Right kidney (tissue), 1 donor: ENCODE data around the gene CXCL1.
"Not testable (repeated sequence)": the region's sequence is repeated elsewhere in the genome, so short reads cannot be mapped to it uniquely, and the experiment has no call there.

Source experiments
- DNase-seq: peaks from one replicate; pipeline ENCODE4 v3.0.0-alpha.2; 2016

Gene CXCL1

DNA sequence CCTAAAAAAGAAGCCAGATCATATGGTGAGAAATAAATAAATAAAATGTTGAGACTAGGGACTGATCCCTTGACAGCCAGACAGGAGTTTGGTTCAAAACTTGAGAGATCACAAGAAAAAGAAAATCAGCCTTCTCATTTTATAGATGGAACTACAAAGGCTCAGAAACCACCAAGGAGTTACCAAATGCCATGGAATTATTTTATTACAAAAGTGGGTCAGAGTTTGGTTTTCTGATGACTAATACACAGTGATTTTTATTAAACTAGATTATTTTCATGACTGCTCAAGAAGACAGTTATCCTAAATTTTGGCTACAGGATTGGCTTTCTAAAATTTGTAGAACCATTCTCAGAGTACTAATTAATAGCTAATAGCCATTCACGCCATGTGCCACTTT, 6.2 kb downstream of the CXCL1 start:
- no peak for DNase-seq

DNA sequence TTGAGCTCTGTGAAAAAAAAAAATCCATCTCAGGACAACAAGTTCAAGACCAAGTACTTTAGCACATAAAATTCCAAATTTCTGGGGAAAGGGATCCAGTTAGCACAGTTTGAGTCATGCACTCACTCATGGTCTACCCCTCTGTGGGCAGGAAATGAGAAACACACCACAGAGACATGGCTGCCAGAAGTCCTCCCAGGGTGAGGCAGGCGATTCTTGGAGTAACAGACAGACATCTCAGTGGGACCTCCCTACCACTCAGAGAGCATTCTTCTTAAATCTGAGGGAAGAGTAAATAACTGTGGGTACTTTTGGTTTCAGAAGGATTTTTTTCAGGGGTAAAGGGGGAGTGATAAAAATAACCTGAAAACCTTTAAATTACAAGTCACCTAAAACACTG, 14.1 kb downstream of the CXCL1 start:
- no peak for DNase-seq

DNA sequence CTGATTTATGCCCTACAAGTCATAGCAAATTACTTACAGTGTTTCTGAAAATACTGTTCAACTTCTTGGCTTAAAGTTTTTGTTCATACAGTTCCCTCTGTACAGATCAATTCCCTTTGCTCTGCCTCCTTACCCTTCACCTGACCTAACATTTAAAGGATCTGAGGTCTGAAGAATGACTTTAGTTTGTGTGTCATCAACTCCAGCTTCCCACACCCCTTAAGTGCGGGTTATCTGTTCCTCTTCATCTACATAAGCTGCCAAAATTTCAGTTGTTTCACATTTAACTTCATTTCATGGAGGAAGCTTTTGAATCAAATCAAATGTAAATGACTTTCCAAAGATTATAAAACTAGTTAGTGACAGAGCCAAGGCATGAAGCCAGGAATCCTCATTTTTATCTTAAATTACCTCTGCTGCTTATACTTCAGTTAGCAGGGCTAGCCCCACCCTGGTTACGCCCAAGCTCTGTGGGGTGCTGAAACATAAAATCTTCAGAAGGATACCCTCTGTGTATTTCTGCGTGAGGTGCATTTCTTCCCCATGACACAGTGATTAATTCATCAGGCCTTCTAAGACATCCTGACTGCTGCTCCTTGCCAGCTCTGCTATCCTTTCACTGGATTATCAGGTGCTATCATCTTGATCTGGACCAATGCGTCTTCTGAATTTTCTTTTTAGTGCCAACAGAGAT, 16.5 kb downstream of the CXCL1 start:
- DNase-seq: no peak

DNA sequence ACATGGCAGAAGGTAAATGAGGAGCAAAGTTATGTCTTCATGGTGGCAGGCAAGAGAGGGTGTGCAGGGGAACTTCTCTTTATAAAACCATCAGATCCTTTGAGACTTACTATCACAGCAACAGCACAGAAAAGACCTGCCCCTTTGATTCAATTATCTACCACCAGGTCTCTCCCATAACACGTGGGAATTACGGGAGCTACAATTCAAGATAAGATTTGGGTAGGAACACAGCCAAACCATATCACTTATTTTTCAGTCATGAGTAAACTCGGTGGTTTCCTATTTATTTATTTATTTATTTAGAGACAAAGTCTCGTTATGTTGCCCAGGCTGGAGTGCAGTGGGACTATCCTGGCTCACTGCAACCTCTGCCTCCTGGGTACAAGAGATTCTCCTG, 22.1 kb downstream of the CXCL1 start:
- DNase-seq: no peak

DNA sequence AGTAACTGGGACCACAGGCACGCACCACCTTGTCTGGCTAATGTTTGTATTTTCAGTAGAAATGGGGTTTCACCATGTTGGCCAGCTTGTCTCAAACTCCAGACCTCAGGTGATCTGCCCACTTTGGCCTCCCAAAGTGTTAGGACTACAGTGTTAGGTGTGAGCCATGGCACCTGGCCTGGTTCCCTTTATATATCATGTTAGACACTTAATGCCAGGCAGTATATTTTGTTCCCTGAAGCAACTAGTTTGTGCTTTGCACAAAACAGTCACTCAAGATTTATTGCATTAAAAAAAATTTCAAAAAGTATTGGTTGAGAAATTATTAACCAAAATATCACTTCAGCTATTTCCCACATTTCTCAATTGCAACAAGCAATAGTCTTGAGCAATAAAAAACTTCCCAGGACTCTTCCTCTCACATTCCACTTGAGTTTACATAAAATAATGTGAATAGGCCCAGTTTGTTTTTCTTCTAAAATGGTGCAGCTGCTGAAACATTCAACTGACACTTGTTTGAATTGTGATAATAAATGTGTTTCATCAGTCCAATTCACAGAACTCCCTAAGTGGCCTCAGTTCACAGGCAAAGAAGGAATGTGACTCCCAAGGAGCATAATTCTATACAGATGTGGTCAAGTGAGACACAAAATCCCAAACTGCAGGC, 22.7 kb downstream of the CXCL1 start:
- DNase-seq: no peak

DNA sequence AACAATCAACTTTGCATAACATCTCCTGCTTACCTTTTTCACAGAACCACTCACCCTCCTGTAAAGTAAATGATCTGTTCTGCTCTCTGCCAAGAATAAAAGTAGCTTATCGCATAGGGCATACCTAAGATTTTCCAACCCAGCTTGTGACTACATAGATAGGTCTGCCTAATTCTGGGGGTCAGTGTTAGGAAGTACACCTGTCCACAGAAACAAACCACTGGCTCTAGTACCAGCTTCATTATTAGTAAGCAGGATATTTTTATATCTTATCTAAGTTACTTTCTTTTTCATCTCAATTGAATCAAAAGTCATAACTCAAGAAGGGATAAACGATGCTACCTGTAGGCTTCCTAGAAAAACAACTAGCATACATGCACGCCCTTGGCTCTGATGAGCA, 23.8 kb downstream of the CXCL1 start:
- no peak for DNase-seq

DNA sequence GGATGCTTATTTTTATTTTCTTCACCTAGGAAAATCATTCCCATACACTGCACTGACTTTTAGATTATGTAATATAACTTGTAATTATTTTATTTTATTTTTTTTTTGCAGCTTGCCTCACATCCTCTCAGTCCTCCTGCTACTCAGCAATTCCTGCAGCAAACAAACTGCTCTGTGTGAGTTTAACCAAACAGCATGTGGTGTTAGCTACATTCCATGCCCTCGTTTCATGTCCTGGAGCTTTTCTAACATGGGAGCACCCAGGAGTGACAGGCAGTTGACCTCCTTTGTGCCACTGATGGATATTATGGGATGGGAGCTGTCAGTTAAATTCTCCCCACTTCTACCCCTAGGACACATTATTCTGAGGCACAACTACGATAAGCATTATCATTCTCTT, 24.8 kb downstream of the CXCL1 start:
- no peak for DNase-seq

DNA sequence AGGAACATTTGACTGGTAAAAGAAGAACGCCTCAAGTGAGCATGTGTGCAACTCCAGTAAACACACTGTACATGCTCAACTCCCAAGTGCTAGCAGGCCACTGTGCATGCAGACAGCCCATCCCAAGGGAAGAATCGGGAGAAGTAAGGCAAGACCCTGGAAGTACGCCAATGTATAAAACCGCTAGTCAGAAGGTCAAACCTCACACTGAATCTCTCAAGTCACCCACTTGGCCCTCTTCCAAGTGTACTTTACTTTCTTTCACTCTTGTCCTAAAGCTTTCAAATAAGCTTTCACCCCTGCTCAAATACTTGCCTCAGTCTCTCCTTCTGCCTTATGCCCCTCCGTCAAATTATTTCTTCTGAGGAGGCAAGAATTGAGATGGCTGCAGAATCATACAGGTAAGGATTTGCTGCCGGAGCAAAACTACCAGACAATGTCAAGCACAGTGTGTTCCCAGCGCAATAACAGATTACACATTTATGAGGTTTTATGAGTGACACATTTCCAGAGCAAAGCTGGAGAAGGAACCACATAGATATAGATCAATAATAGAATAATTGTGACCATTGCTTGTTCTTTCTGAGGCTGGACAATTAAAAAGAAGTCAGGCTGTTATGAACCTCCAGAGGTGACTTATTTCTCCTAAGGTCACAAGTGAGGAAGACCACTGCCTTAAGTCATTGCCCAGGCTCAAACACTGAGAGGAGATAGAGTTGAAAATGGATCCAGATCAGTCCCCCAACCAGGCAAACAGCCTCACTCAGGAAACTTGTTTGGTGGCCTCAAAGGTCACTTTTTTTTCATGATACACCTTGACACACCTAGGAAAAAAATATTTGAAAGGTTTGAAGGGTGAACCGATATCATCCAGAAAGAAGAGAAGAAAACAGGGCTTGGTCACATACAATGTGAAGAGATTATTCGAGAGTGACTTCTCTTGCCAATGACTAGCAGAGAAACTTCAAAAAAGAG, 26.3 kb downstream of the CXCL1 start:
- no peak for DNase-seq

DNA sequence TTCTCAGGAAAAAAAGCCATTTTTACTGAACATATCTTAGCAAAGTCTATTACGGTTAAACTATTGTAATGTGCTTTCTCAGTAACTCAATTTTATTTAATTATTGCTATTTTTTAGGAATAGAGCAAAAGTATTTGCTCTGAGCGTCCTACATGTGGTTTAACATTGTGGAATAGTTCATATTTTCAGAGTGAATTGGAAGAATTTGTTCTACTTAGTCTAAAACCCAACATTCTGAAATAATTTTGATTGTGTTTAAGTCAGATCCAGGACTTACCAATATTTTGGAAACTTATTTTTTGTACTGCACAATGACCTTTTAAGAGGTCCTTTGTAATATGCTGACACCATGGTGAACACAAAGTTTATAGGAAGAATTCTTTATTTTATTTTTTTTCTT, 27.2 kb downstream of the CXCL1 start:
- DNase-seq: no peak

DNA sequence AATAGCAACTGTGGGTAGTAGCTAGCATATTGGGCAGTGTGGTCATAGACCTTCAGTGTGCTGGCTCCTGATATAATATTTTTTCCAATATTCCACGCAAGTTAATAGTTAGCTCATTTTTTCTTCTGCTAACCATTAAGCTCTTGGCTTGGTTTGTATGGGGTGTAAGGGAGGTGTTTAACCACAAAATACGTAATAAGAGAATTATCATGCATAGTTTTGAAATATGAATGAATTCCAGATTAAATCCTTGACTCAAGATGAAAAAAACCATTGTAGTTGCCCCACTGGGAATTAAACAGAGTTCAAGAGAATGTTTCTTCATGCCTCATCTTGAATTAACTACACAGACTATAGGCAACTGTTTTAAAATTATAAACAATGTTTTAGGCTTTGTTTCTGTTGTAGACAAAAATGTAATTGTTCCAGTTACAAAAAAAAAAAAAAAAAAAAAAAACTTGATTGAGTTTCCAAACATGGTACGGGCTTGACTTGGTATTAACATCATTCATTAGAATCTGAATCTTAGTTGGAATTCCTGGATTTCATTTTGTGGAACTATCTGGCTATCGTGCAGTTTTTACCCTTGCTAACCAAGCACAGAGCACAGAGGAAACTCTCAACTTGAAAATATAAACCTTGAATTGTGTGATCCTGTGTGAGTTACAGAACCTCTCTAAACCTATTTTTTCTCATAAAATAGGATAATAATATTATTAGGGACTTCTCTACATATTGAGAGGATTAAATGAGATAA, 28.4 kb downstream of the CXCL1 start:
- DNase-seq: no peak

DNA sequence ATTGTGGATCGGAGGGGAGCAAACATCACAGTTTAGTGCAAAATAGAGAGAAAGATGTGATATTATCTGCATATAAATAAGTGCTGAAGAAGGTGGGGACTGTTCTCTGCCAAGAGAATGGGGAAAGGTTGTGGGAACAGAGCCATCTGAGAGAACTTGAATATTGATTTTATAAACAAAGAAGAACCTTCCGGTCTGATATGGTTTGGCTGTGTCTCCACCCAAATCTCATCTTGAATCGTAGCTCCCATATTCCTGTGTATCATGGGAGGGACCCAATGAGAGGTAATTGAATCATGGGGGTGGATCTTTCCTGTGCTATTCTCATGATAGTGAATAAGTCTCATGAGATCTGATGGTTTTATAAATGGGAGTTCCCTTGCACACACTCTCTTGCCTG, 30.1 kb downstream of the CXCL1 start:
- not testable (repeated sequence) for DNase-seq

DNA sequence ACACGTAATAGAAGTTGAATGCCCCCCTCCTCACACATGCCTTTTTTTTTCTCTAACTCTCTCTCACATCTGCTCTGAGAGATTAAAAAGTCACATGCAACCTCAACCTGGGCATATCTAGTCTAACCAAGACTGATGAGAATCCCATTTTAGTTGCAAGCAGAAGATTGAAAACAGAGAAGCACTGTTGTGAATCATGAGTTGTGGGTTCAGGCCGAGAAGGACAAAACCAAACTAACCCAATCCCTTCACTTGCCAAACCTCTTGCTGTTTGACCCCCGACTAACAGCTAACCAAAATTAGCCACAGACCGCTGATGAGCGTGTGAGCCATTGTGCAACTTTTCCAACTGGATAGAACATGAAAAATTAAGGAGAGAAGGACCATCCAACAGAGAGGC, 31.8 kb downstream of the CXCL1 start:
- no peak for DNase-seq

DNA sequence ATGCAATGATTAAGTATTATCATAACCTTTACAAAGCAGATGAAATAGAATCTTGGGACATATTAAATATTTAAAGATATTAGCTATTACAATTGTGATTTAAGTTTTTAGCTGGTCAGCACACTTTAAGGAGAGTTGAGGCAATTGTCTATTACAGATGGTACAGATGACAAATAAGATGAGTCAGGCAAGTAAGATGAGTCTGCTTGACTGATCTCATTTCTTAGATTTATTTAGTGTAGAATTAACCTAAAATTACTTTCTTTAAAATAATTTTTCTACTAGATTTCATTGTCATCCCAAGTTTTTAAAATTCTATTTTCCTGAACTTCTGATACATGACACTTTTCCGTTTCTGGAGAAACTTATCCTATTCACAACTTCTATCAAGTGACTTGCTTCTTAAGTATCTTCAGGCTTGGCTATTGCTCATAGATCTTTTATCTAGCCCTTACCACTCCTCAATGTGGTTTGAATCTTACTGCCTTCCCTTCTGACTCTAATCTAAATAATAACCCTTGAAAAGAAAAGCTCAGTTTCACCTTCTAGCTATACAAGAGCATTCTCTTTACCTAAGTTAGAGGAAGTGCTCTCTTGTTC, 32.9 kb downstream of the CXCL1 start:
- no peak for DNase-seq

DNA sequence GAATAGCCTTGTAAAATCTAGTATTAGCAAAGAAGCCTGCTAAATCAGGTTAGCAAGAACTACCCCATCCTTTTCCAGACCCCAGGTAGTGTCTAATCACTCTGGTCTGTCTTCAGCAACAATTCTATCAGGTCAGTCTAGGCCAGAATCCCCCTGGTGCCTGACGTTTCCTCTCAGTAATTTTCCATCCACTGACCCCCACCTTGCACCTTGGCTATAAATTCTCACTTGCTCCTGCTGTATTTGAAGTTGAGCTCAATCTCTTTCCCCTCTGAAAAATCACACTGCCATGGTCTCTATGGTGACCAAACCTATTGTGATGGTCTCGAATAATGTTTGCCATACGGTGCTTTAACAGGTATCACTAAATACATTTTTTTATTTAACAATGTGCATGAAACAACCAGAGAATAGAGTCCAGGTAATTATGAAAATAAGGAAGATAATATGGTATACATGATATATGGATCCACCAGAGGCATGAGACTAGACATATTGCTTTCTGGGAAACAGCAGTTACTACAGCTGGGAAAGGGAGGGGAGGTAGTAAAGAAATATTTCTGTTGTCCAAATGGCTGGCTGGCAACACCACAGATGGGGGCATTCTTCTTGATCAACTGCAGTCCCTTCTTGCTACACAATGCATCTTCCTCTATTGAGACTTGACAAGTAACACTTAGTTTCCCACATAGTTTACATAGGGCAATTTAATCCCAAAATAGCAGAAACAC, 33.8 kb downstream of the CXCL1 start:
- DNase-seq: no peak

DNA sequence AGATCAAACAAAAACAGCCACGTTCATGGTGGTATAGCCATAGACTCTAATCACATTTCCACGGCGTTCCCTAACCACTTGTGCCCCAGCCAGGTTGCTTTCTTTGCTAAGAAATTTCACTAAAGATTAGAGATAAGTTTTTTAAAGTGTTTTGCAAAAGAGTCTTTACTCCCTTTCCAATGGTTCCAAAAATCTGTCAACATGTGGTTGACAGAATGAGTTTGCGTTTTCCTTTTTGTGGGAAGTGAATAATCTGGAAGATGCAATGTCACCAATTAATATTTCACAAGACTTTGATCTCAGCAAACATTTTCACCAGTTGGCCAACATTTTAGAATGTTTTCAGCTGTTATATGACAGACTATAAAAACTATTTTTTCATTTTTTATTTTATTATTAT, 35.3 kb downstream of the CXCL1 start:
- DNase-seq: no peak

DNA sequence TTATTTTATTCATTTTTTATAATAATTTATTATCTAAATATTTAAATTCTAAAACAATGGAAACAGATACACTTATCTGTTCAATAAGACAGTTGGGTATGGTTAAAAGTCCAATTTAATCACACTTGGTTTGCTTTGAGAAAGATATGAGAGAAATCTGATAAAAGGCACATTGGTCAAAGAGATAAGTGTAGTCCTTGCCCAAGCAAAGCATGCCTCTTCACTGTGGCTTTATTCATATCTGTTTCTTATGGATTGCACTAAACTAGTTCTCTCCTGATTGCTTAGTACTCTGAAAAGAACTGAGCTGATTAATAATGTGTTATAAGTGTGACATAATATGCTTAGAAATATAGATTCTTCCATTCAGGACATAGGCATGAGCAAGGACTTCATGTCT, 39.8 kb downstream of the CXCL1 start:
- no peak for DNase-seq

DNA sequence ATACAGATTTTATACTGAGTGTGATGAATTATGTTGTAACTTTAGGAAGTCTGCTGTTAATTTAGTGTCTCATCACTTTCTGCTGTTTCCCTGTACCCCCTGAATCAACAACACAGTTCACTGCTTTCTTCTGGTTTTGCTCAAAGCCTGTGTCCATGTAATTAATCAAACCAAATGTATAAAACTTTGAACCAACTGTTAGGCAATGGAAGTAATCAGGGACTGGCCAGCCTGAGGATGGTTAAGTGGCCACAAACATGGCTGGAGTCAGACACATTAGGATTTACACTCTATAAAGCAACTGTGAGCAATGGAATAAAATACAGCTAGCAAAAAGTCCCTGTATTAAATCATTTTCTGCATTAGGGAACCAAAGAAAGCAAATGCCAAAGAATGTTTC, 42.6 kb downstream of the CXCL1 start:
- DNase-seq: no peak

DNA sequence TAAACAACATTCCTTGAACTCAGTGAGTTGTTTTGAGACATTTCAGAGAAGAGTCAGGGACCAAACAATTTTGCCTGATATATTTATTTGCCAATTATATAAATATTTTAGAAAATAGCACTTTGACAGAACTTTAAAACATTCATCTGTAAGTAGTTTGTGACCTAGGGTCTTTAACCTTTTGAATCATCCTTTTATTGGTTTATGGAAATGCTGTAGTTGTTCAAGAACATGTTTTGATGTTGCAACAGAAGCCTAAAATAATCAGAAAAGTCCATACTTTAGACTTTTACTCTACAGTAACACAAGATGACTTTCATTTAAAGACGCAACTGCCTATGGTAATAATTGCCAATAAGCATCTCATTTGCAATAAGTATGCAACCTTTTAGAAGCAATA, 43.0 kb downstream of the CXCL1 start:
- no peak for DNase-seq

DNA sequence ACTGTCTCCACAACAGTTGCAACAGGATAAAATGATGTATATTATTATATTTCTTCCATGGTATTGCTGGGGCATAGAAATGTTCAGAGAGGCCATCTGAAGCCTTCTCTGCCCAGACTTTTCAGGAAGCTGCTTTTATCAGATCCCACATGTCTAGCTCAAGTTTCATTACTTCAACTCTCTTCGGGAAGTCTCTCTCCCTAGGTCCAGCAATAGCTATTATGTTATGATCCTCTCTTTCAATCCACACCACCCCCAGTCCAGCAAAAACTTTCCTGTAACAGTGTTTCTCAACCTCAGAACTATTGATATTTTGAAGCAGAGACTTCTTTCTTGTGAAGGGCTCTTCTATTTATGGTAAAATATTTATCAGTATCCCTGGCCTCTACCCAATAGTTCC, 44.9 kb downstream of the CXCL1 start:
- no peak for DNase-seq

DNA sequence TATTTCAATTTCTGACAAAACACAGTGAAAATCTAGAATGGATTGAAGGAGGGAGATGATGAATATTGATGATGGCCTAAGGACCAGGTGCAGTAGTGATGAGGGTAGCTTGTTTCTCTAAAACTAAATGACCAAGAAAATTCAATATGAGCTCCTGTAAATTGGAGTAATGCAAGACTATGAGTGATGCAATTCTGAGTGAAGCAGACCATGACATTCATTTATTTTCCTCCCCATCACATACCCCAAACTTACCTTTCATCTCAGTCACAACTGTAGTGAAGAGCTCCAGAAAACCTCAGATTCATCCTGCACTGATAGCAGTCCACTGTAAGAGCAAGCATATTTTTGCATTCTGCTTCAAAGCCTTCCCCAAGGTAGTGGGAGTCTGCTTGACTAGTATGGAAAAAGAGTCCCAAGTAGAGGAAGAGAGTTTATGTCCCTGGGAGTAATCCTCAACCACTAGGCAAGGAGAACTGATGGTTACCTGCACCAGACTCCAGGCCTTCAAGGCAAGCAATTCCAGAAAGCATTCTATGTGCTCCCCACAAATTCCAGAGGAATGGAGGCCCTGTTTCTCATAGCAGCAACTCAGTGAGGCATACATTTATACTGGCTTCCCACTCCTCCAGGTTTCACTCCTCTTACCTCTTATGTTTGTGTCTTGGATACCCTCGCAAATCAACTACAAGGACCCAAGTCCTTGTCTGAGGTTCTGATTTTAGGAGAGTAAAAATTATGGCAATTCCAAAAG, 47.2 kb downstream of the CXCL1 start:
- no peak for DNase-seq

DNA sequence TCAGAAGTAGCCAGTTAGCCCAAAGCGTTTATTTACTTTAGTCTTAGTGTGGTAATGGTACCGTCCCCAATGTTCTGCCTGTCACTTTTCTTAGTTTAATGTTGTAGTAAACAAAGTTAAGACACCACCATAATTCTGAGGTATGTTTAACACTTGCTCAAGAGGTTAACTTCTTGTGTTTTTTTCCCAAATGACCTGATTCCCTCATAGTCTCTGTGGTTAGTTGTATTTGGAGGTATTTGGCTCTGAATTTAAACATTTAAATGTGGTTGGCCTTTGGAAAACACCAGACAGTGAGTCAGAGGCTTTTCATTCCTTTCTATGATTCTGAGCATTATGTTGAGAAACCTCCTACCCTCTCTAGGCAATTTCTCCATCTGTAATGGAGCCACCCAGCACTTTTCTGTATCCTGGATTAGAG, 47.9 kb downstream of the CXCL1 start:
- DNase-seq: no peak
